GM19238 (cell line): ENCODE results near the gene CALHM1.

Experiments used
- DNase-seq: peaks from one replicate; pipeline ENCODE4 v3.0.0; 2011; ENCODE audit warnings: low spot score; ENCODE audit not compliant: insufficient read length

The CALHM1 gene

GRCh38 chr10:103456074-103456660 lies 2.5 kb downstream of the CALHM1 start:
- no peak for DNase-seq

GRCh38 chr10:103455235-103455634 lies 3.5 kb downstream of the CALHM1 start:
- no peak for DNase-seq

- DNase-seq, result no peak
Measured at GRCh38 chr10:103454026-103454425, 4.7 kb downstream of the CALHM1 start.

GRCh38 chr10:103452506-103453230 lies 6.0 kb downstream of the CALHM1 start:
- no peak for DNase-seq

- peak; percentile 90 for DNase-seq
Measured at GRCh38 chr10:103451831-103452505, 6.7 kb downstream of the CALHM1 start, which contains the start of gene CALHM2. Gene CALHM2, minus strand, starts transcription at chr10:103452370. Its CDS starts 2,429 bp downstream, at chr10:103449941.

- DNase-seq, result peak; percentile 63
Measured at GRCh38 chr10:103451091-103451813, 7.4 kb downstream of the CALHM1 start.

GRCh38 chr10:103450201-103450695 lies 8.5 kb downstream of the CALHM1 start:
- no peak for DNase-seq

GRCh38 chr10:103449208-103450144 lies 9.2 kb downstream of the CALHM1 start:
- DNase-seq, result no peak

GRCh38 chr10:103448746-103449145 lies 10.0 kb downstream of the CALHM1 start:
- DNase-seq, result no peak

- no peak for DNase-seq
Measured at GRCh38 chr10:103447187-103447586, 11.5 kb downstream of the CALHM1 start.

GRCh38 chr10:103445767-103446567 lies 12.7 kb downstream of the CALHM1 start:
- no peak for DNase-seq

GRCh38 chr10:103445366-103445765 lies 13.3 kb downstream of the CALHM1 start:
- no peak for DNase-seq

GRCh38 chr10:103444478-103444877 lies 14.2 kb downstream of the CALHM1 start:
- DNase-seq, result no peak

GRCh38 chr10:103443475-103444185 lies 15.1 kb downstream of the CALHM1 start:
- no peak for DNase-seq

GRCh38 chr10:103442031-103442461 lies 16.7 kb downstream of the CALHM1 start:
- no peak for DNase-seq

- DNase-seq, result no peak
Measured at GRCh38 chr10:103441611-103442010, 17.1 kb downstream of the CALHM1 start.

GRCh38 chr10:103441206-103441605 lies 17.5 kb downstream of the CALHM1 start:
- no peak for DNase-seq

- DNase-seq, result no peak
Measured at GRCh38 chr10:103440416-103440815, 18.3 kb downstream of the CALHM1 start.

- DNase-seq, result no peak
Measured at GRCh38 chr10:103439776-103440175, 18.9 kb downstream of the CALHM1 start.
